Measurements from ENCODE around the gene CAMTA1. TPM values are rescaled to one million over a fixed set of nuclear protein-coding genes. Genes with fewer than 3 reads are reported as not detected.

The CAMTA1 gene
- total RNA-seq, 1 experiment from 2014 or later: 85.2 TPM

DNA sequence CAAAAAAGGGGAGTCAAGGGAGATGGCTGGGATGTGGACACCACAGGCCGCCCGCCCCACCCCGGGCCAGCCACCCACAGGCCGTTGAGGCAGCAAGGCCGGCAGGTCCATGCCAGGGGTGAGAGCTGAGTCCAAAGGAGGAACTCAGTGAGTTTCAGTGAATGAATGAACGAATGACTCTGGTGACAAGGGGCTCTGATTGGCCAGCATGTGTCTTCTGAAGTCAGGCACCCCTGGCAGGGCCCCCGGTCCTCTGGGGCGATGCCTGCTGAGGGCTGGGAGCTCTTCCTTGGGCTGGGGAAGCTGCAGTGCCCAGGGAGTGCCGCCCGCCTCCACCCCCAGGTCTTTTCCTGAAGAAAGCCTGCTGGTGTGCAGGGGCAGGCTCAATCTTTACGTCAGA, 749.8 kb downstream of the CAMTA1 start:
- intact Hi-C loops (cut with micrococcal nuclease; ENCODE audit: unreplicated experiment): no loop called here
- no TSS peak for BruUV-seq (replicated peaks)
- CTCF ChIA-PET: no interaction called here
- Histone ChIP-seq H3K4me1 (ENCODE audit: insufficient read depth, low read length, poor library complexity, severe bottlenecking) (peaks cover 34% of the 10 kb centered on the region), H3K9me3 (ENCODE audit: low read depth, low read length, poor library complexity, severe bottlenecking) (no peaks in the 10 kb centered on the region), H3K36me3 (ENCODE audit: insufficient read depth, low read length, poor library complexity, severe bottlenecking) (no peaks in the 10 kb centered on the region), H3K4me3 (ENCODE audit: low read depth, low read length, poor library complexity, severe bottlenecking) (no peak overlapping the region), H3K27ac (ENCODE audit: low read depth, low read length, poor library complexity, severe bottlenecking) (peak overlapping the region; percentile 55), H3K27me3 (replicated peaks; ENCODE audit: insufficient read depth, low read depth, low read length, poor library complexity) (no peaks in the 10 kb centered on the region)
- TF ChIP-seq EZH2 (IDR thresholded peaks at IDR 0.05; ENCODE audit: borderline replicate concordance, low read depth, low read length, poor library complexity, severe bottlenecking): no peak
- TF ChIP-seq, protein P1, sequence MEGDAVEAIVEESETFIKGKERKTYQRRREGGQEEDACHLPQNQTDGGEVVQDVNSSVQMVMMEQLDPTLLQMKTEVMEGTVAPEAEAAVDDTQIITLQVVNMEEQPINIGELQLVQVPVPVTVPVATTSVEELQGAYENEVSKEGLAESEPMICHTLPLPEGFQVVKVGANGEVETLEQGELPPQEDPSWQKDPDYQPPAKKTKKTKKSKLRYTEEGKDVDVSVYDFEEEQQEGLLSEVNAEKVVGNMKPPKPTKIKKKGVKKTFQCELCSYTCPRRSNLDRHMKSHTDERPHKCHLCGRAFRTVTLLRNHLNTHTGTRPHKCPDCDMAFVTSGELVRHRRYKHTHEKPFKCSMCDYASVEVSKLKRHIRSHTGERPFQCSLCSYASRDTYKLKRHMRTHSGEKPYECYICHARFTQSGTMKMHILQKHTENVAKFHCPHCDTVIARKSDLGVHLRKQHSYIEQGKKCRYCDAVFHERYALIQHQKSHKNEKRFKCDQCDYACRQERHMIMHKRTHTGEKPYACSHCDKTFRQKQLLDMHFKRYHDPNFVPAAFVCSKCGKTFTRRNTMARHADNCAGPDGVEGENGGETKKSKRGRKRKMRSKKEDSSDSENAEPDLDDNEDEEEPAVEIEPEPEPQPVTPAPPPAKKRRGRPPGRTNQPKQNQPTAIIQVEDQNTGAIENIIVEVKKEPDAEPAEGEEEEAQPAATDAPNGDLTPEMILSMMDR (conservative IDR thresholded peaks at IDR 0.05; ENCODE audit: low read depth, low read length): no peak
- POLR2A ChIA-PET (ENCODE audit: low non-redundant PET): no interaction called here
- no peak for DNase-seq (ENCODE audit: low spot score)

DNA sequence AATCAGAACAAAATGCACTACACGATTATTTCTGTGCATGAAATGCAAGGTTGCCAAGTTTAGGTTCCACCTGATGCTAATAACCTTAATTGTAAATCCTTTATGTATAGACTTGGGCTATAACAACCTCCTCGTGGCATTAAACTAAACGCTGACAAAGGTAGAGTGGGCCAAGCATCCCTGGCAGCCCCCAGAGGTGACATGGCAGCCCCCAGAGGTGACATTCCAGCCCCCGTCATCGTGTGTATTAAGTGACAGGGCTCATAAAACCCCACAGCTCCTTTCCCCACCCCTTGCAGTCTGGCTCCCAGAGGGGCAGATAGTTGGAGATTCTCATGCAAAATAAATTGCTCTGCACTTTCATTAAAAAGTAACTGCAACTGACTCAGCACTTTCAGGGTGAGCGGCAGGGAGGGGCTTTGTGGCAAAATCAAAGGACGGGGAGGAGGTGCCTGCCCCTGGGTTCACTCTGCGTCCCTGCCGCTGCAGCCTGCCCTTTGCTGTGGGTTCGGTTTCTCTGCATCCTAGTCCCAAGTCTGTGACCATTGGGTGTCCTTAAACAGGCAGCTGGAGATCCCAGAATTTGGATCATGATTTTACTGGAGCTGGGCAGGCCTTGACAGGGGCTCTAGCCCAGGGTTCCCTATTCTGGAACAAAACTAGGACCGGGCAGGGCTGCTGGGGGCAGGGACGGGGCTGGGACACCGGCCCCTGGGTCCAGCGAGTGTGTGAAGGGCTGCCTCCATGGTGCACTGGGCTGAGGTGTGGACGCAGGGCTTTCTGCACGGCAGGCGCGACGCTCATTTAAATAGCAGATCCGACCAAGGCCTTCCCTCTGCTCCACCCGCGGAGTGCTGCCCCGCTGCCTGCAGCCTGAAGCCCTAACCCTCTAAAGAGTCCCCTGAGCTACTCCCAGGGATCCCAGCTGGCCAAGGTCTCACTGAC, 751.0 kb downstream of the CAMTA1 start:
- H3K27ac ChIP-seq (ENCODE audit: low read depth, low read length, poor library complexity, severe bottlenecking): no peak overlapping the region
- BruUV-seq (replicated peaks): no TSS peak
- H3K36me3 ChIP-seq (ENCODE audit: insufficient read depth, low read length, poor library complexity, severe bottlenecking): no peaks in the 10 kb centered on the region
- intact Hi-C loops (cut with micrococcal nuclease; ENCODE audit: unreplicated experiment): no loop called here
- no peak overlapping the region for H3K4me3 ChIP-seq (ENCODE audit: low read depth, low read length, poor library complexity, severe bottlenecking)
- CTCF ChIA-PET: no interaction called here
- TF ChIP-seq EZH2 (IDR thresholded peaks at IDR 0.05; ENCODE audit: borderline replicate concordance, low read depth, low read length, poor library complexity, severe bottlenecking): no peak
- TF ChIP-seq, protein P1 (conservative IDR thresholded peaks at IDR 0.05; ENCODE audit: low read depth, low read length): no peak
- POLR2A ChIA-PET (ENCODE audit: low non-redundant PET): no interaction called here
- no peaks in the 10 kb centered on the region for H3K27me3 ChIP-seq (replicated peaks; ENCODE audit: insufficient read depth, low read depth, low read length, poor library complexity)
- H3K9me3 ChIP-seq (ENCODE audit: low read depth, low read length, poor library complexity, severe bottlenecking): no peaks in the 10 kb centered on the region
- peak; percentile 56 for DNase-seq (ENCODE audit: low spot score)
- peaks cover 34% of the 10 kb centered on the region for H3K4me1 ChIP-seq (ENCODE audit: insufficient read depth, low read length, poor library complexity, severe bottlenecking)

DNA sequence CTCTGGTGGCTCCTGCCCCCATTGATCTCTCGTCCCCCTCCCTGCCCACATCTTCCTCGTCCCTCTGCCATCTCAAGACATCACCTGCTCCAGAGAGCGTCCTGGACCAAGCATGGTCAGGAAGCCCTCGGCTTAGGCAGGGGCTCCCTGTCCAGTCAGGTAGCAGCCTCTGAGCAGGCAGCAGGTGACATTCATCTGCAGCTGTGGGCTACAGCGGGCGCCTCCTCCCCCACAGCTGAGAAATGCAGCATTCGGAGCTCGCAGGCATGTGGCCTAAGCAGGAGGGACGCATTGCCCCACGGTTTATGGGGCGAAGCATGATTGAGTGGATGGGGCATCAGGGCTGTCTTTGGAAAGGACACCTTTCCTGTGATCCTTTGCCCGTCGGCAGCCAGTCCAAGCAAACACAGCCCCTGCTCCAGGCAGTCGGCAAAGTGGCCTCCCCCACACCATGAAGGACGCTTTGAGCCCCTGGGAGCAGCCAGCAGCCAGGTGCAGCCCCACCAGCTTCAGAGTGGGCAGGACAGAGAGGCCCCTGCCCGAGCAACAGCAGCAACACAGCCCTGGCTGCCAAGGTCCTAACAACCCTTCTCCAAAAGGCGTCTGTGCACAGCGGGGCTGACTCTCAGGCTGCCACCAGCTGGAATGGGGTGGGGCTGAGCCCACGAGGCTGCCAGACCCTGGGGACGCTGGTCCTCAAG, 751.8 kb downstream of the CAMTA1 start:
- H3K27ac ChIP-seq (ENCODE audit: low read depth, low read length, poor library complexity, severe bottlenecking): no peak overlapping the region
- H3K36me3 ChIP-seq (ENCODE audit: insufficient read depth, low read length, poor library complexity, severe bottlenecking): no peaks in the 10 kb centered on the region
- H3K9me3 ChIP-seq (ENCODE audit: low read depth, low read length, poor library complexity, severe bottlenecking): no peaks in the 10 kb centered on the region
- ChIA-PET CTCF (no interaction called here), POLR2A (ENCODE audit: low non-redundant PET) (interaction anchor here (0.6 kb wide), 1 partner anchor 154 kb away, joined by 3 read pairs; no protein-coding TSS in a partner anchor)
- H3K4me1 ChIP-seq (ENCODE audit: insufficient read depth, low read length, poor library complexity, severe bottlenecking): peaks cover 34% of the 10 kb centered on the region
- no TSS peak for BruUV-seq (replicated peaks)
- H3K27me3 ChIP-seq (replicated peaks; ENCODE audit: insufficient read depth, low read depth, low read length, poor library complexity): no peaks in the 10 kb centered on the region
- intact Hi-C loops (cut with micrococcal nuclease; ENCODE audit: unreplicated experiment): no loop called here
- DNase-seq (ENCODE audit: low spot score): no peak
- no peak overlapping the region for H3K4me3 ChIP-seq (ENCODE audit: low read depth, low read length, poor library complexity, severe bottlenecking)
- TF ChIP-seq, protein P1 (conservative IDR thresholded peaks at IDR 0.05; ENCODE audit: low read depth, low read length): no peak
- TF ChIP-seq EZH2 (IDR thresholded peaks at IDR 0.05; ENCODE audit: borderline replicate concordance, low read depth, low read length, poor library complexity, severe bottlenecking): no peak

Measured in A673 (cell line).